Panc1 (cell line): ENCODE data around the gene SNX18. TPM values are rescaled to one million over a fixed set of nuclear protein-coding genes. Genes with fewer than 3 reads are reported as not detected.

ENCODE experiments used
- ATAC-seq: fragments of 200-7000 bp; cut with Tn5 transposase; 2 replicates; pipeline ENCODE4 v1.9.1; 2020; ENCODE audit warnings: mild to moderate bottlenecking, moderate library complexity
- BruUV-seq: library from RNA; stranded (reverse); fragments of 400-500 nt; replicated peaks from 2 replicates; lab custom pipeline; 2021; lab: Mats Ljungman, UMichigan
- CTCF ChIA-PET: fragments of 300-600 bp; sonication (Branson Sonifier 250); formaldehyde crosslinking; loops from one replicate; lab custom pipeline; 2022; ENCODE audit warnings: antibody characterized with exemption; lab: Charles Lee
- POLR2A ChIA-PET: fragments of 300-600 bp; sonication (Branson Sonifier 250); formaldehyde crosslinking; loops from one replicate; lab custom pipeline; 2022; ENCODE audit warnings: antibody characterized with exemption; lab: Charles Lee
- DNase-seq: peaks from one replicate; pipeline ENCODE4 v3.0.0-alpha.2; 2010; ENCODE audit warnings: low read depth, low spot score
- H3K27ac ChIP-seq: 2 replicates; pipeline ENCODE4 v1.5.1; 2011; ENCODE audit warnings: mild to moderate bottlenecking, low read length, inconsistent platforms
- H3K27me3 ChIP-seq: fragments of 200-500 bp; sonication (Bioruptor generic); 2 replicates; pipeline ENCODE4 v1.6.0; 2014; ENCODE audit warnings: low read length, inconsistent platforms; ENCODE audit not compliant: control insufficient read depth, insufficient read depth
- H3K36me3 ChIP-seq: fragments of 200-500 bp; sonication (Bioruptor generic); 2 replicates; pipeline ENCODE4 v1.5.1; 2014; ENCODE audit warnings: inconsistent platforms, mild to moderate bottlenecking, low read length, moderate library complexity; ENCODE audit not compliant: control insufficient read depth, insufficient read depth
- H3K4me1 ChIP-seq: 2 replicates; pipeline ENCODE4 v1.5.1; 2011; ENCODE audit warnings: inconsistent platforms, mild to moderate bottlenecking, low read length, moderate library complexity; ENCODE audit not compliant: control insufficient read depth, insufficient read depth
- H3K4me3 ChIP-seq, 2 experiments: 2 replicates each; pipeline ENCODE4 v1.5.1; 2011 to 2012; ENCODE audit warnings: low read depth in 2 of 2, low read length in 2 of 2, mild to moderate bottlenecking in 2 of 2, inconsistent platforms in 1 of 2, moderate library complexity in 1 of 2
- H3K9me3 ChIP-seq: fragments of 200-500 bp; sonication (Bioruptor generic); 2 replicates; pipeline ENCODE4 v1.5.1; 2014; ENCODE audit warnings: low read depth, mild to moderate bottlenecking, inconsistent platforms, low read length, moderate library complexity; ENCODE audit not compliant: control insufficient read depth, insufficient read depth
- CTCF ChIP-seq: fragments of 450-650 bp; IDR thresholded peaks from 2 replicates; pipeline ENCODE4 v1.5.1; 2017; ENCODE audit warnings: mild to moderate bottlenecking
- POLR2AphosphoS5 ChIP-seq: IDR thresholded peaks from 2 replicates; pipeline ENCODE4 v1.6.1; 2012; ENCODE audit warnings: mild to moderate bottlenecking, low read depth, low read length, moderate library complexity
- REST ChIP-seq, 2 experiments: IDR thresholded peaks; 2 replicates each; pipeline ENCODE4 v1.6.1; 2011 to 2012; ENCODE audit warnings: low read depth in 2 of 2, control low read depth in 1 of 2, low read length in 1 of 2, mild to moderate bottlenecking in 1 of 2, moderate library complexity in 1 of 2; ENCODE audit not compliant: insufficient read depth in 1 of 2
- SIN3A ChIP-seq: IDR thresholded peaks from 2 replicates; pipeline ENCODE4 v1.6.1; 2012; ENCODE audit warnings: low read depth, mild to moderate bottlenecking, low read length, moderate library complexity, borderline replicate concordance; ENCODE audit not compliant: insufficient read depth
- TCF7L2 ChIP-seq: IDR thresholded peaks from 2 replicates; pipeline ENCODE4 v1.6.1; 2011; ENCODE audit warnings: mild to moderate bottlenecking, low read depth, low read length, inconsistent platforms
- in situ Hi-C: cut with HindIII; loops from 2 replicates; pipeline ENCODE4 v1.10.0; 2016; ENCODE audit warnings: low sequenced_read_pairs, low pct_unique_long_range_greater_than_20kb
- intact Hi-C: fragments of 100-400 bp; cut with micrococcal nuclease; formaldehyde crosslinking; loops from one replicate; pipeline ENCODE4 v1.10.0; 2022; ENCODE audit not compliant: unreplicated experiment
- total RNA-seq: library from RNA; stranded (reverse); gene quantifications from one replicate; pipeline ENCODE4 v1.2.1, GENCODE V29; 2021; ENCODE audit not compliant: unreplicated experiment

Gene SNX18
- total RNA-seq, 1 experiment from 2014 or later: 14.4 TPM

GRCh38 chr5:54520940-54521339 lies 3.4 kb downstream of the SNX18 start:
- H3K27ac ChIP-seq: peak overlapping the region; percentile 57; the same call in 1 of the 2 replicates
- POLR2A ChIA-PET: no interaction called here
- peaks cover 21% of the 10 kb centered on the region for H3K4me1 ChIP-seq
- ATAC-seq (no peak), DNase-seq (no peak)
- CTCF ChIA-PET: no interaction called here
- intact Hi-C loops (no loop called here), in situ Hi-C loops (no loop called here)
- BruUV-seq: no TSS peak
- H3K27me3 ChIP-seq: no peaks in the 10 kb centered on the region
- H3K4me3 ChIP-seq: peak overlapping the region; percentile 29 to 54
- no peak for TF ChIP-seq TCF7L2
- no peak for TF ChIP-seq REST (IDR thresholded peaks at IDR 0.05; ENCODE audit: insufficient read depth in 1 of 2, low read depth in 2 of 2, low read length in 1 of 2)
- TF ChIP-seq SIN3A: no peak
- TF ChIP-seq POLR2AphosphoS5: no peak
- no peak for TF ChIP-seq CTCF
- H3K36me3 ChIP-seq: no peaks in the 10 kb centered on the region
- H3K9me3 ChIP-seq: no peaks in the 10 kb centered on the region

- H3K27me3 ChIP-seq: no peaks in the 10 kb centered on the region
- no peak for TF ChIP-seq SIN3A
- no peak for TF ChIP-seq POLR2AphosphoS5
- TF ChIP-seq REST (IDR thresholded peaks at IDR 0.05; ENCODE audit: insufficient read depth in 1 of 2, low read depth in 2 of 2, low read length in 1 of 2): no peak
- no peak for TF ChIP-seq TCF7L2
- no peak for TF ChIP-seq CTCF
- in situ Hi-C loops (no loop called here), intact Hi-C loops (no loop called here)
- ChIA-PET CTCF (no interaction called here), POLR2A (no interaction called here)
- H3K9me3 ChIP-seq: no peaks in the 10 kb centered on the region
- H3K4me1 ChIP-seq: peaks cover 21% of the 10 kb centered on the region
- H3K36me3 ChIP-seq: no peaks in the 10 kb centered on the region
- DNase-seq (no peak), ATAC-seq (no peak)
- BruUV-seq: no TSS peak
- H3K4me3 ChIP-seq: no peak overlapping the region
- no peak overlapping the region for H3K27ac ChIP-seq
Measured at GRCh38 chr5:54521856-54522479, 4.4 kb downstream of the SNX18 start.
